ENCODE measurements around the gene SLC4A5.

SLC4A5 gene

GRCh38 chr2:74343316-74343715, at the start of gene SLC4A5:
Gene SLC4A5 (minus strand): TSS chr2:74343416. CDS start chr2:74315023, 28,393 bp downstream.
- DNase-seq: no peak

- DNase-seq: no peak
Measured at GRCh38 chr2:74392449-74392743, 49.2 kb upstream of the SLC4A5 start.

GRCh38 chr2:74391580-74392448, 48.6 kb upstream of the SLC4A5 start:
- DNase-seq: peak; percentile 55 to 96 (median 83)

GRCh38 chr2:74391209-74391579, 48.0 kb upstream of the SLC4A5 start:
- DNase-seq: peak in 1 of 51 donors; percentile 66

- no peak for DNase-seq
Measured at GRCh38 chr2:74390606-74391005, 47.4 kb upstream of the SLC4A5 start.

GRCh38 chr2:74387346-74387745, 44.1 kb upstream of the SLC4A5 start:
- peak in 1 of 51 donors; percentile 34 for DNase-seq

- peak in 43 of 51 donors; percentile 3 to 86 (median 44) for DNase-seq
Measured at GRCh38 chr2:74385396-74385795, 42.2 kb upstream of the SLC4A5 start.

- no peak for DNase-seq
Measured at GRCh38 chr2:74384051-74384450, 40.8 kb upstream of the SLC4A5 start.

- DNase-seq: no peak
Measured at GRCh38 chr2:74383254-74383653, 40.0 kb upstream of the SLC4A5 start.

- no peak for DNase-seq
Measured at GRCh38 chr2:74381751-74382150, 38.5 kb upstream of the SLC4A5 start.

GRCh38 chr2:74379851-74380789, 36.9 kb upstream of the SLC4A5 start, which contains the start of gene DCTN1:
Gene DCTN1 (minus strand): TSS chr2:74380311. CDS start chr2:74380037, 274 bp downstream.
- DNase-seq: peak in 48 of 51 donors; percentile 18 to 86 (median 62)

GRCh38 chr2:74378007-74378406, 34.8 kb upstream of the SLC4A5 start:
- DNase-seq: no peak

GRCh38 chr2:74375838-74376237, 32.6 kb upstream of the SLC4A5 start:
- no peak for DNase-seq

- DNase-seq: peak; percentile 21 to 97 (median 87)
Measured at GRCh38 chr2:74374509-74375205, 31.4 kb upstream of the SLC4A5 start.

GRCh38 chr2:74373985-74374384, 30.8 kb upstream of the SLC4A5 start:
- DNase-seq: peak in 12 of 51 donors; percentile 13 to 83 (median 40)

- peak in 1 of 51 donors; percentile 6 for DNase-seq
Measured at GRCh38 chr2:74373221-74373676, 30.0 kb upstream of the SLC4A5 start.

GRCh38 chr2:74372674-74373073, 29.5 kb upstream of the SLC4A5 start:
- no peak for DNase-seq

GRCh38 chr2:74371421-74371820, 28.2 kb upstream of the SLC4A5 start:
- DNase-seq: no peak

GRCh38 chr2:74369976-74370375, 26.8 kb upstream of the SLC4A5 start:
- DNase-seq: no peak

- no peak for DNase-seq
Measured at GRCh38 chr2:74368499-74368898, 25.3 kb upstream of the SLC4A5 start.

GRCh38 chr2:74367789-74368188, 24.6 kb upstream of the SLC4A5 start:
- DNase-seq: no peak

All from hypothalamus (tissue), 51 donors.